ENCODE measurements around the gene RTF1.

DNA sequence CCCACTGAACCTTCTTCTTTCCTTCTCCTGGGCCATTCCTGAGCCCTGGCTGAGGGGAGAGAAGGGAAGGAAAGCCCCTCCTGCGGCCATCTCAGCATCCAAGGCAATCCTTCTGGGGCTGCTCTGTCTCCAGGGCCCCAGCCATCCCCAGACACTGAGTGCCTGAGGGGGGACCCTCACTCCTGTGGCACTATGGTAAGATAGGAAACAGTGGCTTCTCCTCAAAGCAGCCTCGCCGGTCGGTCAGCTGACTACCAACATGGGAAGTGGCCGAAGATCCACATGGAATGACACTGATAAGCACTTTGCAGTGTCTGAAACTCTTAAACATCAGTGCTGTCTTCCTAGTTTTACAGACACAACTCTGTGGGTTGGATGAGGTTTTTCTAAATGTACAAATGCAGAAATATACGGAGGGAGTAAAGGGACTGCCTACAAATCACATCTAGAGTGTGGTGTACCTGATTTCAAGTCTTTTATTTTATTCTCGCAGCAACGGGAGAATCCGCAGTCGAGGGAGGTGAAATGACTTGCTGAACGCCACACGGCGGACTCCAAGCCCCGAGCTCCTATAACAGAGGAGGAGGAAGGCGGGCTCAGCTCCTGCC lies 75.8 kb downstream of the RTF1 start:
- no peak for TF ChIP-seq CTCF (conservative IDR thresholded peaks at IDR 0.05; ENCODE audit: low read length)
- TF ChIP-seq EZH2phosphoT487 (IDR thresholded peaks at IDR 0.05; ENCODE audit: borderline replicate concordance, low read depth, low read length) = no peak
